Measurements from ENCODE around the gene RIMKLA.

RIMKLA gene

DNA sequence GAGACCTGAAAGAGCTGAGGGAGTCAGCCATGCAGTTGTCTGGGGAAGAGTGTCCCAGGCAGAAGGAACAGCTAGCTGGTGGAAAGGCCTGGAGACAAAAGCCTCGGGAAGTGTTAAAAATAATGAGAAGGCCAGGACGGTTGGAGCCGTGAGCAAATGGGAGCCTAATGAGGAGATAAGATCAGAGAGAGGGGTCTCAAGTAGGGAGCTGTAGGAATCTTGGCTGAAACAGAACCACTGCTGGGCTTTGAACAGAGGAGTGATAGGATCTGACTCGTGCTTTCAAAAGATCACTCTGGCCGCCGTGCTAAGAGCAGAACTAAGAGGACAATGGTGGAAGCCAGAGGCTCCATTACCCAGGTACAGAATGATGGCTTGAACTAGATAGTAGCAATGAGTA is 43.6 kb upstream of the RIMKLA start:
- DNase-seq (ENCODE audit: extremely low read depth, low read depth) = no peak
- TF ChIP-seq CTCF (IDR thresholded peaks at IDR 0.05; ENCODE audit: low read depth, low read length) = no peak

GRCh38 chr1:42340093-42340492 is 40.5 kb upstream of the RIMKLA start:
- no peak for DNase-seq (ENCODE audit: extremely low read depth, low read depth)
- no peak for TF ChIP-seq CTCF (IDR thresholded peaks at IDR 0.05; ENCODE audit: low read depth, low read length)

- no peak for TF ChIP-seq CTCF (IDR thresholded peaks at IDR 0.05; ENCODE audit: low read depth, low read length)
- DNase-seq (ENCODE audit: extremely low read depth, low read depth) = no peak
Measured at GRCh38 chr1:42340901-42341300, 39.7 kb upstream of the RIMKLA start.

GRCh38 chr1:42343049-42343448 is 37.5 kb upstream of the RIMKLA start:
- no peak for TF ChIP-seq CTCF (IDR thresholded peaks at IDR 0.05; ENCODE audit: low read depth, low read length)

GRCh38 chr1:42348498-42348897 is 32.1 kb upstream of the RIMKLA start:
- no peak for DNase-seq (ENCODE audit: extremely low read depth, low read depth)
- TF ChIP-seq CTCF (IDR thresholded peaks at IDR 0.05; ENCODE audit: low read depth, low read length) = no peak

More at GRCh38 chr1:42343049-42343448, 37.5 kb upstream of the RIMKLA start:
- no peak for DNase-seq (ENCODE audit: extremely low read depth, low read depth)

- no peak for DNase-seq (ENCODE audit: extremely low read depth, low read depth)
Measured at GRCh38 chr1:42350086-42350485, 30.5 kb upstream of the RIMKLA start.

GRCh38 chr1:42358791-42359190 is 21.8 kb upstream of the RIMKLA start:
- TF ChIP-seq CTCF (IDR thresholded peaks at IDR 0.05; ENCODE audit: low read depth, low read length) = no peak
- no peak for DNase-seq (ENCODE audit: extremely low read depth, low read depth)

More at GRCh38 chr1:42350086-42350485, 30.5 kb upstream of the RIMKLA start:
- TF ChIP-seq CTCF (IDR thresholded peaks at IDR 0.05; ENCODE audit: low read depth, low read length) = no peak
